HG03159 (cell line): ENCODE measurements around the gene KATNAL2.
A peak's percentile ranks its signal among the peaks of the same experiment; 100 is the strongest.

Experiments
- ATAC-seq: cut with Tn5 transposase; IDR thresholded peaks from one replicate; pipeline ENCODE4 v1.9.1; 2021; ENCODE audit warnings: mild to moderate bottlenecking, moderate library complexity; ENCODE audit not compliant: unreplicated experiment

KATNAL2 gene

GRCh38 chr18:47110492-47111274, 193.3 kb downstream of the KATNAL2 start:
- no peak for ATAC-seq

- ATAC-seq = no peak
Measured at GRCh38 chr18:47113796-47114540, 196.6 kb downstream of the KATNAL2 start.

- no peak for ATAC-seq
Measured at GRCh38 chr18:47115205-47115604, 197.8 kb downstream of the KATNAL2 start.

GRCh38 chr18:47118981-47119380, 201.6 kb downstream of the KATNAL2 start:
- no peak for ATAC-seq

GRCh38 chr18:47120428-47120827, 203.0 kb downstream of the KATNAL2 start:
- peak; percentile 86 for ATAC-seq

GRCh38 chr18:47121146-47121545, 203.7 kb downstream of the KATNAL2 start:
- ATAC-seq = no peak

- no peak for ATAC-seq
Measured at GRCh38 chr18:47141289-47141688, 223.9 kb downstream of the KATNAL2 start.

- ATAC-seq = no peak
Measured at GRCh38 chr18:47143153-47143552, 225.8 kb downstream of the KATNAL2 start.

GRCh38 chr18:47143899-47144485, 226.6 kb downstream of the KATNAL2 start:
- ATAC-seq = no peak

GRCh38 chr18:47146206-47146605, 228.8 kb downstream of the KATNAL2 start:
- ATAC-seq = no peak

- no peak for ATAC-seq
Measured at GRCh38 chr18:47149457-47150028, 232.1 kb downstream of the KATNAL2 start.

GRCh38 chr18:47150029-47150823, 232.8 kb downstream of the KATNAL2 start, which contains the start of gene HDHD2:
Gene HDHD2 (minus strand): TSS chr18:47150500. CDS start chr18:47136439, 14,061 bp downstream.
- peak; percentile 84 for ATAC-seq

GRCh38 chr18:47150824-47151366, 233.5 kb downstream of the KATNAL2 start:
- ATAC-seq = peak; percentile 21

- no peak for ATAC-seq
Measured at GRCh38 chr18:47151439-47151838, 234.0 kb downstream of the KATNAL2 start.
